HG02884 (cell line): Measurements from ENCODE around the gene HS3ST3A1.

Experiments used
- ATAC-seq: cut with Tn5 transposase; IDR thresholded peaks from one replicate; pipeline ENCODE4 v1.9.1; 2021; ENCODE audit warnings: mild to moderate bottlenecking, moderate library complexity; ENCODE audit not compliant: unreplicated experiment

Gene HS3ST3A1

DNA sequence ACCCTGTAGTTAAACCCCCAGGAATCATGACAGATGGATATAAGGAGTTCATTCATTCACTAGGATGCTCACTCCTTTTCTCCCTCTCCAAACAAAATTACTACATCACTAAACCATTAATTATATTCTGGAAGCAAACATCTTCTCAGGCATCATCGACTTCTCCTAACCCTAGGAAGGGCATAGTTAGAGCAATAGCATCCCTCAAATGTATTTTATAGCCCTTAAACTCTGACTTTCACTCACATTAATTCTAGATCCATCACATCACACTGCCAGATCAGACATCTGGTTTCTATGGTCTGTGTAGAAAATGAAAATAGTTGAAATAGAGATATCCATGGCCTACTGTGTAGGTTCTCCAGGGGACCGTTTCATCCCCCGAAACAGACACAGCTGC lies 143.9 kb downstream of the HS3ST3A1 start:
- no peak for ATAC-seq
